ENCODE measurements around the gene LRP4. TPM values are rescaled to one million over a fixed set of nuclear protein-coding genes. Genes with fewer than 3 reads are reported as not detected.

Gene LRP4
- total RNA-seq, 1 donor from 2014 or later, result 9.9 TPM

GRCh38 chr11:46874586-46874985 lies 43.8 kb downstream of the LRP4 start:
- DNase-seq (ENCODE audit: low read depth), result no peak
- Histone ChIP-seq H3K27me3 (ENCODE audit: control insufficient read depth, insufficient read depth, low read length) (no peaks in the 10 kb centered on the region), H3K4me3 (ENCODE audit: low read depth, low read length) (no peak overlapping the region), H3K36me3 (ENCODE audit: control insufficient read depth, insufficient read depth, low read length) (peaks cover 2% of the 10 kb centered on the region)
- TF ChIP-seq CTCF (IDR thresholded peaks at IDR 0.05; ENCODE audit: insufficient read depth, low read length, poor library complexity, severe bottlenecking), result no peak

GRCh38 chr11:46868912-46869311 lies 49.4 kb downstream of the LRP4 start:
- Histone ChIP-seq H3K36me3 (ENCODE audit: control insufficient read depth, insufficient read depth, low read length) (no peaks in the 10 kb centered on the region), H3K4me3 (ENCODE audit: low read depth, low read length) (no peak overlapping the region), H3K27me3 (ENCODE audit: control insufficient read depth, insufficient read depth, low read length) (no peaks in the 10 kb centered on the region)
- TF ChIP-seq CTCF (IDR thresholded peaks at IDR 0.05; ENCODE audit: insufficient read depth, low read length, poor library complexity, severe bottlenecking), result no peak
- no peak for DNase-seq (ENCODE audit: low read depth)

- no peak for TF ChIP-seq CTCF (IDR thresholded peaks at IDR 0.05; ENCODE audit: insufficient read depth, low read length, poor library complexity, severe bottlenecking)
- Histone ChIP-seq H3K36me3 (ENCODE audit: control insufficient read depth, insufficient read depth, low read length) (no peaks in the 10 kb centered on the region), H3K27me3 (ENCODE audit: control insufficient read depth, insufficient read depth, low read length) (no peaks in the 10 kb centered on the region), H3K4me3 (ENCODE audit: low read depth, low read length) (no peak overlapping the region)
- DNase-seq (ENCODE audit: low read depth), result no peak
These were observed 53.0 kb downstream of the LRP4 start for GRCh38 chr11:46865340-46865739.

- no peak for TF ChIP-seq CTCF (IDR thresholded peaks at IDR 0.05; ENCODE audit: insufficient read depth, low read length, poor library complexity, severe bottlenecking)
- no peak for DNase-seq (ENCODE audit: low read depth)
- peaks cover 2% of the 10 kb centered on the region for H3K36me3 ChIP-seq (ENCODE audit: control insufficient read depth, insufficient read depth, low read length)
- no peaks in the 10 kb centered on the region for H3K27me3 ChIP-seq (ENCODE audit: control insufficient read depth, insufficient read depth, low read length)
- H3K4me3 ChIP-seq (ENCODE audit: low read depth, low read length), result no peak overlapping the region
These were observed 58.1 kb downstream of the LRP4 start for GRCh38 chr11:46860218-46860617.

GRCh38 chr11:46858920-46859546 lies 59.3 kb downstream of the LRP4 start:
- TF ChIP-seq CTCF (IDR thresholded peaks at IDR 0.05; ENCODE audit: insufficient read depth, low read length, poor library complexity, severe bottlenecking), result no peak
- H3K36me3 ChIP-seq (ENCODE audit: control insufficient read depth, insufficient read depth, low read length), result peaks cover 2% of the 10 kb centered on the region
- no peaks in the 10 kb centered on the region for H3K27me3 ChIP-seq (ENCODE audit: control insufficient read depth, insufficient read depth, low read length)
- H3K4me3 ChIP-seq (ENCODE audit: low read depth, low read length), result no peak overlapping the region
- DNase-seq (ENCODE audit: low read depth), result no peak

- TF ChIP-seq CTCF (IDR thresholded peaks at IDR 0.05; ENCODE audit: insufficient read depth, low read length, poor library complexity, severe bottlenecking), result no peak
- Histone ChIP-seq H3K36me3 (ENCODE audit: control insufficient read depth, insufficient read depth, low read length) (peaks cover 2% of the 10 kb centered on the region), H3K4me3 (ENCODE audit: low read depth, low read length) (no peak overlapping the region), H3K27me3 (ENCODE audit: control insufficient read depth, insufficient read depth, low read length) (no peaks in the 10 kb centered on the region)
- no peak for DNase-seq (ENCODE audit: low read depth)
These were observed 60.7 kb downstream of the LRP4 start for GRCh38 chr11:46857666-46858065.

All from kidney epithelial cell (primary cell).